DMS153 (cell line): Measurements from ENCODE around the gene NADK2.

Experiments used
- DNase-seq: peaks from one replicate; lab custom pipeline; 2025; lab: John Stamatoyannopoulos, UW

The NADK2 gene

GRCh38 chr5:36162810-36163486 lies 78.8 kb downstream of the NADK2 start:
- DNase-seq = no peak

GRCh38 chr5:36161361-36161760 lies 80.4 kb downstream of the NADK2 start:
- no peak for DNase-seq

- no peak for DNase-seq
Measured at GRCh38 chr5:36160617-36161016, 81.1 kb downstream of the NADK2 start.

DNA sequence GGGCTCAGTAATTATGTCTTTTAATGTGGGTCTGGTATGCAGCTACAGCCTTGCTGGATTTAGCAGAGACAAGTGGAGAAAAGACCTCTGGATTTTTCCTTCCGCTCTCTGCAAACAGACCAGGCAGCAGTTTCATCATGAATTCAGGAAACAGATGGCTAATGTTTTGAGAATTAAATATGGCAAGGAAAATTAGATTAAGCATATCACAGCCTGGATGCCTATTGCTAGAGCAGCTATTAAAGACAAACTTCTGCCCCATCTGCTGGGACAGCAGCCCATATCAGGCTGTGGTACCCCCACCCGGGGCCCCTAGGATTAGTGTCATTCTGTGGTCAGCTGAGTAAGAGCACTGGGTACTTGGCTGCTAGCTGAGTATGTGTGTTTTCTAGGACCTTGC lies 83.6 kb downstream of the NADK2 start:
- no peak for DNase-seq

GRCh38 chr5:36156619-36157018 lies 85.1 kb downstream of the NADK2 start:
- DNase-seq = no peak

DNA sequence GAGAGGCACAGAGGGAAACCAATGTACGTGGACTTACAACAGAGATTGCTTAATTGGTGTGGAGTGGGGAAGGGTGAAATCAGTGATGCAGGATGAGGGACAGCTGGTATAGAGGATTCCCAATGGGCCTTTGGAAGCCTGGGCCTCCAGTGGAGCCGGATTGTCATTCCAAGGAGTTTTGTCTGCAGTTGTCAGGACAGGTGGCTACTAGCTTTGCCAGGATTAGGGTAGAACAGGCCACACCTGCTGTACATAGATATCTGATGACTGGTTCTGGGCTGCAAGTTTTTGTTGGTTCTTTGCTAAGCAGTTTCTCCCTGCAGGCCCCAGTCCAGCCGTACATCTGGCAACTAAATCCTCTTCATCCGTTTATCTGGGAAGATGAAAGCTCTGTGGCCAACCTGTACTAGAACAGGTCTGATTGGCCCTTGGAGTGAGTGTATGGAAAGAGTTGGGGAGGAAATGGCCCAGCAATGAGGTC lies 85.6 kb downstream of the NADK2 start:
- DNase-seq = no peak

GRCh38 chr5:36155291-36155690 lies 86.4 kb downstream of the NADK2 start:
- DNase-seq = no peak

DNA sequence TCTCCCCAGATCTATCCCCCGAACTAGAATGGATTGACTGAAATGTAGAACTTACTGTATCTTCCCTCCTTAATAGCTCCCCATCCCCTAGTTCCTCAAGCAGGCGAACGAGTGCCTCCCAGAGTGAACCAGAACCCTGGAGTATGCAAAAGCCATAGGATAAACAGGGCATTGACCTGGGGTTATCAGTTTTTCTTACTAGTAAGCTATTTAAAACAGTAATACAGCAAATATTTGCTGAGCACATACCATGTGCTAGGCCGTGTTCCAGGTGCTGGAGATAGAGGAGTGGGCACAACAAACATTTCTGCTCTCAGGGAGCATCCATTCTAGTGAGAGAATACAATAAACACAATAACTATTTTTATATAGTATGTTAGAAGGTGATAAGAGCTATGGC lies 88.0 kb downstream of the NADK2 start:
- DNase-seq = no peak

- no peak for DNase-seq
Measured at GRCh38 chr5:36153298-36153677, 88.4 kb downstream of the NADK2 start.

- DNase-seq = no peak
Measured at GRCh38 chr5:36152324-36153297, 89.1 kb downstream of the NADK2 start.

DNA sequence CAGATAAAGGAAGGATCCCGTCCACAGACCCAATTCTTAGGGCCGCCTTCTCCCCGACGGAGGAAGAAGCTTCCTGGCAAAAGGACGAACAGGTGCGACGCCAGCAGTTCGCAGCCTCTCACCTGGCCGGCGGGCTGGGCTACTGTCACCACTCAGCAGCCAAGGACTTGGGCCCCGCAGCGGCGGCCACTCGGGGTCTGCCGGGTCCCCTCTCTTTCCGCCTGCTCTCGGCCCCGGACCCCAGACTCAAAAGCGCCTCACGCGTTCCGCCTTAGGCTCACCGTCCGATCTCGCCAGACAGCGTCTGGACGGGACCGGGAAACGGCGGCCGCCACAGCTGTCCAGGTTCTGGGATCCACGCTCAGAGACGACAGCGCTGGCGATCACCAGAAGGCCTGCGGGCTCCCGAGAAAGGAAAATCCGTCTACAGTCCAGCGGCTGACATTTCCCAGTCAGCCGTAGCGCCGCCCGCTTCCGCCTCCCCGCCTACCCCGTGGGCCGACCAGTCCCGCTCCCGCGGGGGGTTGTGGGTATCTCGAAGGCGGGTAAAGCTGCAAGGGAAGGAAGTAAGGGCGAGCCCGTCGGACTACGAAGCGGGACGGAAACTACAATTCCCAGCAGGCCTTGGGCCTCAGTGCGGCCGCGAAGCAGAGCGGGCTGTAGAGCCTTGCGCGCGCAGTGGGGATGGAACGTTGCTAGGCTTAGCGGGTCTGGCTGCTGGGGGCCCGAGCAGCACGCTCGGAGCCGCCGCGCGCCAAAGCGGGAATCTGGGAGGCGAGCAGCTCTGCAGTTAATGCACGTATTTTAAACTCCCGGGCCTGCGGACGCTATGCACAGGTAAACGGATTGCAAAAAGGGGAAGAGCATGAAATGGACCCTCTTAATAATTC lies 90.0 kb downstream of the NADK2 start, which contains the start of the genes LMBRD2 and SKP2:
TSS of gene LMBRD2 (minus strand) at position 454 of the 890 bp plus-strand sequence. CDS start 8,538 bp downstream, outside the sequence.
TSS of gene SKP2 (plus strand) at position 678 of the 890 bp plus-strand sequence. CDS start at position 830, 152 bp downstream.
- peak; percentile 99 for DNase-seq

GRCh38 chr5:36150676-36151433 lies 90.9 kb downstream of the NADK2 start:
- DNase-seq = peak; percentile 48

GRCh38 chr5:36147681-36148080 lies 94.0 kb downstream of the NADK2 start:
- DNase-seq = no peak

- DNase-seq = no peak
Measured at GRCh38 chr5:36146390-36146789, 95.3 kb downstream of the NADK2 start.

- no peak for DNase-seq
Measured at GRCh38 chr5:36145311-36145710, 96.4 kb downstream of the NADK2 start.
